Stimulated activated CD4-positive, alpha-beta T cell treated with anti-CD3 and anti-CD28 coated beads, Interleukin-2, amount 100 ng/mL, for 24 hours (primary cell): Measurements from ENCODE around the gene DAZAP1.

Experiments used
- DNase-seq, 2 donors: peaks; one replicate each; pipeline ENCODE4 v3.0.0-alpha.2; 2020

Gene DAZAP1

GRCh38 chr19:1377176-1377964 lies 30.0 kb upstream of the DAZAP1 start:
- no peak for DNase-seq

DNA sequence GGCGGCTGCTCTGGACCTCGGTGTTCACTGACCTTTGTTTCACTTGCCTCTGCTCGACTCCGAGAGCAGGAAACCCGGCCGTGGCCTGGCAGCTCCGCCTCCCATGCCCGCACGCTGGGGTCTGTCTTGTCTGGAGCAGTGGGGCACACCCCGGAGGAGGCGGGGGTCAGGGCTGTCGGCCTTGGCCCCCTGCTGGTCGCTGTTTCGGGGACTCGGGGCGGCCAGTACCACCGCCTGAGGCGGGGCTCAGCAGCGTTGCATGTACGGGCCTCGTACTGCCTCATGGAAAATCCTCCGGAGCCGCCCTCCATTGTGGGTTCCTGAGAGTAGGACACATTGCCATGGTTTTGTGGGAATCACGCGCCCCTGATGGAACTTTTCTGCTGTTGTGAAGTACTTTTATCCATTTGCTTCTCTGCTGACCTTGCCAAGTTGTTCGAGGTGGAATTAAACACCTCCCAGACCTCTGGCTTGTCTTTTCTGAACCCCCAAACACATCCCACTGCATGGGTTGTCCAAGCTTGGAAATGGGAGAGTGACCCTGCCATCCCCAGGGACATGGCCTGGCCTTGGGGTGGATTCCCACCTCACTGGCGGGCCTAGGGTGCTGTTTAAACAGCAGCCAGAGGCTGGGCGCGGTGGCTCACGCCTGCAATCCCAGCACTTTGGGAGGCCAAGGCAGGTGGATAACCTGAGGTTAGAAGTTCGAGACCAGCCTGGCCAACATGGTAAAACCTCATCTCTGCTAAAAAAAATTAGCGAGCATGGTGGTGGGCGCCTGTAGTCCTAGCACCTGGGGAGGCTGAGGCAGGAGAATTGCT lies 29.2 kb upstream of the DAZAP1 start:
- no peak for DNase-seq

GRCh38 chr19:1379126-1379905 lies 28.1 kb upstream of the DAZAP1 start:
- no peak for DNase-seq

DNA sequence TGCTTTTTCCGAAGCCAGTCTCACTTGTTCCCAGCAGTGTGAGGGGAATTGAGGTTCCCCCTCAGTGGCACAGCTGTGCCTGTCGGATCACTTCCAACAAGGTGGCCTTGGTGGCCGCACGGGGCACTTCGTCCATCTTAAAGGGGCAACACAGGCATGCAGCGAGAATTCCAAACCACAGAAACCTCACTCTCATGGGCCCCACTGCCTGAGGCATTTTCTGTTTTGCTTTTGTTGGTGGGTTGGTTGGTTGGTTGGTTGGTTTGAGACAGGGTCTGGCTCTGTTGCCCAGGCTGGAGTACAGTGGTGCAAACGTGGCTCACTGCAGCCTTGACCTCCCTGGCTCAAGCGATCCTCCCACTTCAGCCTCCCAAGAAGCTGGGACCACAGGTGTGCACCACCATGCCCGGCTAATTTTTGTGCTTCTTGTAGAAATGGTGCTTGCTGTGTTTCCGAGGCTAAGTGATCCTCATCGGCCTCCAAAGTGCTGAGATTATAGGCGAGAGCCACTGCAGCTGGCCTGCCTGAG lies 27.4 kb upstream of the DAZAP1 start:
- no peak for DNase-seq

DNA sequence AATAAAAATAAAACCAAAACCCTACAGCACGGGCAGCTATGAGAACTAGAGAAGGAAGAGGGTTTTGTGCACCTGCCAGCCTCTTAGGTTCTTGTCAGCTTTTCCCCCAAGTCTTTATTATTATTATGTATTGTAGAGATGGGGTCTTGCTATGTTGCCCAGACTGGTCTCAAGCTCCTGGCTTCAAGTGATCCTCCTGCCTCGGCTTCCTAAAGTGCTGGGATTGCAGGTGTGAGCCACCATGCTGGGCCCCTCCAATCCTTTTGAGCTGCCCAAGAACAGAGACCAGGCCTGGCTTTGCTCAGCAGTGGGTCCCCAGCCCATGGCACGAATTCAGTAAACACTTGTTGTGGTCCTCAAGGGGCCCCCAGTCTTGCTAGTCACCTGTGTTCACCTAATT lies 25.1 kb upstream of the DAZAP1 start:
- no peak for DNase-seq

GRCh38 chr19:1383017-1383311 lies 24.4 kb upstream of the DAZAP1 start:
- DNase-seq, result no peak

DNA sequence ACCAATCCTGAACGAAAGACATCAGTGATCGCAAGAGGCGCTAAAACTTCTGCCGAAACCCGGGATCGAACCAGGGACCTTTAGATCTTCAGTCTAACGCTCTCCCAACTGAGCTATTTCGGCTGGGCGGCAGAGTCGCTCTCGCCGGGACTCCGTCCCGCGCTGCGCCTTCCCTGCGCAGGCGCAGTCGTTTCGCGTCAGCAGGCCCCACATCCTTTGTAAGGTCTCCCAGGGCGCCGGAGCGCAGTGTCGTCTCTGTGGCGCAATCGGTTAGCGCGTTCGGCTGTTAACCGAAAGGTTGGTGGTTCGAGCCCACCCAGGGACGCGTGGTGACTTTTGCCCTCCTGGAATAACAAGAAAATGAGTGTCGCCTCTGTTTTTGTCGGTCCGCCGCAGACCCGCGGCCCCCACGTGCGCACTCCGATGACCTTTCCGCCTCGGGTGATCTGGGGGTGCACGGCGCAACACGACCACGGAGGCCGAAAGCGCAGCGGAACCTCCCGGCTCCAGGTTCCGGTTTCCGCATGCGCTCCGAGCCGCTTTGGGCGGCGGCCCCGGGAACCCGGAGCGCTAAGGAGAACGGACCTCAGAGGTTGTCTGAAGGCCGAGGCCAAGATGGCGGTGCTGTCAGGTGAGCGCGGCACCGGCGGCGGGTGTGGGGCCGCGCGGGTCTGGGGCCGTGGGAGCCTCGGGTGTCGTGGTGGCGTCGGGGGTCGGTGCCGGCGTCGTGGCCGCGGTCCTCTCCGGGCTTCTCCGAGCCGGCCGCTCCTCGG lies 23.9 kb upstream of the DAZAP1 start, which contains the start of gene NDUFS7:
TSS of gene NDUFS7 (plus strand) at position 596 of the 773 bp plus-strand sequence. CDS start at position 616, 20 bp downstream.
- DNase-seq, result peak; percentile 93 to 95

DNA sequence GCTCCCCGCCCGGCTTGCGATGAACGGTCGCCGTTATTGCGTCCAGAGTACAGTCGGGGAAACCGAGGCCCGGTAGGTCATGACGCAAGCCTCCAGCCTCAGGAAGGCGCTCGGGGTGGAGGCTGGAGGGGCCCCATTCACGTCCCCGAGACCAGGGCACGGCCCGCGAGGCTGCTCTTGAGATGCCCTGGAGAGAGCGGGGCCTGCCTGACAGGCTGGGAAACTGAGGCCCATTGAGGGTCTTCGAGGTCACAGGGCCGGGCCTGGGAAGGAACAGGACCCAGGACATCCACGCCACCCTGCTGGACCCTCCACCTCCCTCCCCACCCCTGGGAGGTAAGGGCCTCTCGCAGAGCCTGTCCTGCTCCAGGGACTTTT lies 23.3 kb upstream of the DAZAP1 start:
- DNase-seq, result no peak

DNA sequence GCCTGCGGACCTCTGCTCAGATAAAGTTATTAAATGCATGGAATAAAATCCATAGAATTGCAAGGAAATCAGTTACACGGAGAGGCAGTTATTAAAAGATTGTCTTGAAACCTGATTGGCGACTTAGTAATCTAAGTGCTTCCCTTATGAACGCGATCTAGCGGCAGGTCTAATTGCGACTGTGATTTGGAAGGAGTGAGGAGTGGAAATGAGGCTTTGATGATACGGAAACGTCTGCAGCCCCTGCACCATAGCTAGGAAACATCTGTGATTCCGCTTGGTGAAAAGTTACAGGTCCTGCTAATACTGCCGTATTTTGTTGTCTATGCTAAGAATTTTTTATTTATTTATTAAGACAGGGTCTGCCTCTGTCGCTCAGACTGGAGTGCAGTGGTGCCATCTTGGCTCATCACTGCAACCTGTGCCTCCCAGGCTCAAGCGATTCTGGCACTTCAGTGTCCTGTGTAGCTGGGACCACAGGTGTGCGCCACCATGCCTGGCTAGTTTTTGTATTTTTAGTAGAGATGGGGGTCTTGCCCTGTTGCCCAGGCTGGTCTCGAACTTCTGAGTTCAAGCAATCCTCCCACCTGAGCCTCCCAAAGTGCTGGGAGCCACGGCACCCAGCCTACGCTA lies 22.8 kb upstream of the DAZAP1 start:
- no peak for DNase-seq

DNA sequence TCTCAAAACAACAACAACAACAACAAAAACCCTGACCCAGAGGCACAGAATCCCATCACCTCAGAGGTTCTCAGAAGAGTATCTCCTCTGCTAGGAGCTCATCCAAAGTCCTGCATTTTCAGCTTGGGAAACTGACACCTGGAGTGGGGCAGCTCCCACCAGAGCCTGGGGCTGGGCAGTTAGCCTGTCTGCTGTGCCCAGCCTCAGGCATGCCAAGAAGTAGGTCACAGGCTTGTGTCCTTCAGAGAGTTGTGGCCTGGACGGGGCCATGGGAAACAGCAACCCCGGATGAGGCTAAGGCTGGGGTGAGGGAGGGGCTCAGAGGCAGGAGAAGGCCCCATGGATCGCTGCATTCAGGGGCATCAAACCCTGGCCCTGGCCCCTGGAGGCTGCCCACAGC lies 21.6 kb upstream of the DAZAP1 start:
- no peak for DNase-seq

- no peak for DNase-seq
These were observed 20.3 kb upstream of the DAZAP1 start for GRCh38 chr19:1386945-1387683.

- no peak for DNase-seq
These were observed 19.4 kb upstream of the DAZAP1 start for GRCh38 chr19:1387684-1388636.

GRCh38 chr19:1388637-1389026 lies 18.8 kb upstream of the DAZAP1 start:
- no peak for DNase-seq

GRCh38 chr19:1389033-1389940 lies 18.1 kb upstream of the DAZAP1 start:
- DNase-seq, result no peak

GRCh38 chr19:1390890-1391423 lies 16.4 kb upstream of the DAZAP1 start:
- DNase-seq, result no peak

DNA sequence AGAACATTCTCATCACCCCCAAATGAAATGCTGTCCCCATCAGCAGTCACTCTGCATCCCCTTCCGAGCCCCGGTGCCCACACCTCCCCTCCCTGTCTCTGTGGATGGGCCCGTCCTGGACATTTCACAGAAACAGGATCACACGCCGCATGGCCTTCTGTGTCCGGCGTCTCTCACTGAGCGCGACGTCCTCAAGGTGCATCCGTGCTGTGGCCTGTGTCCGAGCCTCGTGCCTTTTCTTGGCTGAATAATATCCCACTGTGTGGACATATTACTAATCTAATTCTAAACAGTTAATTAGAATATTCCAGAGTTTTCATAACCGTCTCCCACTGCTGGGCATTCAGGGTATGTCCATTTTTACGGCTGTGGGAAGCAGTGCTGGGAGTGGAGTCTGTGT lies 15.0 kb upstream of the DAZAP1 start:
- DNase-seq, result no peak

DNA sequence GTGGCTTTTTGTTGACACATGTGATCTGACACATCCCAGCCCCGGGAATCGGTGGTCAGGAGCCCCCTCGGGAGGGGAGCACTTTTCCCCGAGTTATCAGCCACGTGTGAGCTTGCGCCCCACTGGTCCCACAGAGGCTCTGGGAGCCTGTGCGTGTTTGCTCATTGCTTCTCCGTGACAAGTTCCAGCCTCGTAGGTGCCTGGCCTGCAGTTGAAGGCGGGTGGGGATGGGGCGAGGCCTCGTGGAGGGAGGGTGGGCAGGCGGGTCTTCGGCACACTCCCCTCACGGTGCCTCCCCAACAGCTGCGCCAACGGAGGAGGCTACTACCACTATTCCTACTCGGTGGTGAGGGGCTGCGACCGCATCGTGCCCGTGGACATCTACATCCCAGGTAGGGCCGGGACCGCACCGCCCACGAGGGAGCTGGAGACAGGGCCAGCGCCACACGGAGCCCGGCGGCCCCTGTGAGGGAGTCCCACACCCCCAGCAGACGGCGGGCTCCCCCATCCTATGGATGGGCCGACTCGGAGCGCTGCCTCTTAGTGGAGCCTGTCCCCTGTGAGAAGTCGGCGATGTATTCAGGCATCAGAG lies 14.4 kb upstream of the DAZAP1 start:
- no peak for DNase-seq

DNA sequence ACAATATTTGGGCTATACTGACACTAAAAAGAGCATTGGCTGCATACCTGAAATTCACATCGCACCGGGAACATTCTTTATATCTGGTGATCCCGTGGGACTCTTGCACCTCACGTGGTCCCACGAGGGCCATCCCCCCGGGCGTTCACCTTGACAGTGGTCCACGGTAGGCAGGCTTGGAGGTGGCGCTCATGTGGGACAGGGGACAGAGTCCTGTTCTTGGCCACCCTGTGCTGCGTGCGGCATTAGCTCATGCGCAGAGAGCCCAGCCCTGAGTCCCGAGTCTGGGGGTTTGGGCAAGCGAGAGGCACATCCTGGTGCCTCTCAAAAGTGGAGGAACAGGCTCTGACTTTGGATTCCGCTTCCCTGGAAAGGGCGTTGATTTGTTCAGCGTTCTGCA lies 13.5 kb upstream of the DAZAP1 start:
- DNase-seq, result no peak
